GM20000 (cell line): ENCODE measurements around the gene NKIRAS2.

Experiments used
- DNase-seq: peaks from one replicate; pipeline ENCODE4 v3.0.0; 2012; ENCODE audit warnings: low spot score
- CTCF ChIP-seq: IDR thresholded peaks from 2 replicates; pipeline ENCODE4 v1.5.1; 2012; ENCODE audit warnings: mild to moderate bottlenecking, control low read depth; ENCODE audit errors: extremely low read depth, missing control alignments

NKIRAS2 gene

GRCh38 chr17:42042598-42043319 lies 22.9 kb downstream of the NKIRAS2 start:
- TF ChIP-seq CTCF, result no peak
- no peak for DNase-seq

- TF ChIP-seq CTCF, result no peak
- DNase-seq, result no peak
Measured at GRCh38 chr17:42045719-42046118, 25.8 kb downstream of the NKIRAS2 start.

GRCh38 chr17:42047343-42047742 lies 27.5 kb downstream of the NKIRAS2 start:
- no peak for TF ChIP-seq CTCF

GRCh38 chr17:42049834-42050392 lies 30.0 kb downstream of the NKIRAS2 start:
- no peak for DNase-seq
- no peak for TF ChIP-seq CTCF

More at GRCh38 chr17:42047343-42047742, 27.5 kb downstream of the NKIRAS2 start:
- DNase-seq, result no peak

GRCh38 chr17:42050393-42051012 lies 30.6 kb downstream of the NKIRAS2 start, which contains the start of gene C17orf113:
TSS of gene C17orf113 (minus strand) at chr17:42050601. CDS start at chr17:42043376, 7,225 bp downstream.
- peak; percentile 54 for TF ChIP-seq CTCF
- DNase-seq, result peak; percentile 92

- TF ChIP-seq CTCF, result no peak
- no peak for DNase-seq
Measured at GRCh38 chr17:42051013-42051400, 31.1 kb downstream of the NKIRAS2 start.

- DNase-seq, result no peak
- no peak for TF ChIP-seq CTCF
Measured at GRCh38 chr17:42051645-42052044, 31.8 kb downstream of the NKIRAS2 start.
